OCI-LY1 (cell line): ENCODE data around the gene ITPRID1.

ENCODE experiments used
- H2AFZ ChIP-seq: fragments of 200-600 bp; sonication (generic), shearing (Covaris generic); 2 replicates; pipeline ENCODE4 v1.6.0; 2014; ENCODE audit warnings: antibody characterized with exemption, mild to moderate bottlenecking, low read length
- H3F3A ChIP-seq: fragments of 200-600 bp; sonication (generic), shearing (Covaris generic); 2 replicates; pipeline ENCODE4 v1.6.0; 2014; ENCODE audit warnings: mild to moderate bottlenecking, antibody characterized with exemption, low read length, moderate library complexity; ENCODE audit not compliant: insufficient read depth
- H3K27ac ChIP-seq: fragments of 200-600 bp; sonication (generic); 2 replicates; pipeline ENCODE4 v1.5.1; 2014; ENCODE audit warnings: low read length, mixed run types, mild to moderate bottlenecking, low read depth; ENCODE audit not compliant: poor library complexity, severe bottlenecking
- H3K27me3 ChIP-seq: fragments of 200-600 bp; sonication (generic); 2 replicates; pipeline ENCODE4 v1.6.0; 2014; ENCODE audit warnings: antibody characterized with exemption, mild to moderate bottlenecking, low read length, moderate library complexity; ENCODE audit not compliant: insufficient read depth
- H3K36me3 ChIP-seq: fragments of 200-600 bp; sonication (generic); 2 replicates; pipeline ENCODE4 v1.6.1; 2014; ENCODE audit warnings: mild to moderate bottlenecking, antibody characterized with exemption, low read length, moderate library complexity, mixed read lengths; ENCODE audit not compliant: insufficient read depth
- H3K4me1 ChIP-seq: fragments of 200-600 bp; sonication (generic); 2 replicates; pipeline ENCODE4 v1.5.1; 2014; ENCODE audit warnings: mild to moderate bottlenecking, low read length, moderate library complexity; ENCODE audit not compliant: insufficient read depth, severe bottlenecking
- H3K4me2 ChIP-seq: fragments of 200-600 bp; sonication (generic), shearing (Covaris generic); 2 replicates; pipeline ENCODE4 v1.6.1; 2014; ENCODE audit warnings: low read length
- H3K4me3 ChIP-seq: fragments of 200-600 bp; sonication (generic); 2 replicates; pipeline ENCODE4 v1.5.1; 2014; ENCODE audit warnings: low read length, low read depth, mild to moderate bottlenecking, mixed read lengths; ENCODE audit not compliant: poor library complexity, severe bottlenecking
- H3K79me2 ChIP-seq: fragments of 200-600 bp; shearing (Covaris generic); 2 replicates; pipeline ENCODE4 v1.6.1; 2016; ENCODE audit warnings: mixed run types, low read length, mixed read lengths; ENCODE audit not compliant: insufficient read depth
- H3K9ac ChIP-seq: fragments of 200-600 bp; sonication (generic), shearing (Covaris generic); 2 replicates; pipeline ENCODE4 v1.6.1; 2014; ENCODE audit warnings: mild to moderate bottlenecking, low read length, mixed read lengths
- H3K9me2 ChIP-seq: fragments of 200-600 bp; sonication (generic), shearing (Covaris generic); 2 replicates; pipeline ENCODE4 v1.6.1; 2014; ENCODE audit warnings: low read depth, mild to moderate bottlenecking, low read length, mixed read lengths
- H3K9me3 ChIP-seq: fragments of 200-600 bp; shearing (Covaris generic); 2 replicates; pipeline ENCODE4 v1.6.1; 2014; ENCODE audit warnings: low read length, mixed read lengths
- H4K20me1 ChIP-seq: fragments of 200-600 bp; sonication (generic), shearing (Covaris generic); 2 replicates; pipeline ENCODE4 v1.6.0; 2016; ENCODE audit warnings: mild to moderate bottlenecking, low read length; ENCODE audit not compliant: insufficient read depth
- EZH2 ChIP-seq: fragments of 200-600 bp; sonication (generic), shearing (Covaris generic); IDR thresholded peaks from 2 replicates; pipeline ENCODE4 v1.8.0; 2017; ENCODE audit warnings: borderline replicate concordance, mixed run types, mild to moderate bottlenecking, antibody characterized with exemption, low read length, moderate library complexity, mixed read lengths
- TF ChIP-seq, protein P1 (sequence below): fragments of 200-600 bp; sonication (generic), shearing (Covaris generic); IDR thresholded peaks from 2 replicates; pipeline ENCODE4 v1.5.1; 2017; ENCODE audit warnings: mild to moderate bottlenecking, antibody characterized with exemption, low read length, moderate library complexity, mixed read lengths

The ITPRID1 gene

GRCh38 chr7:31648288-31648687 is 134.4 kb downstream of the ITPRID1 start:
- Histone ChIP-seq H3K9ac (no peak overlapping the region), H3K4me3 (no peak overlapping the region), H3K9me2 (no peaks in the 10 kb centered on the region), H3K79me2 (no peaks in the 10 kb centered on the region), H4K20me1 (no peaks in the 10 kb centered on the region), H3K4me2 (no peak overlapping the region), H3K9me3 (no peaks in the 10 kb centered on the region), H3K27ac (no peak overlapping the region), H3K27me3 (no peaks in the 10 kb centered on the region), H3F3A (no peaks in the 10 kb centered on the region), H3K4me1 (no peaks in the 10 kb centered on the region), H2AFZ (no peak overlapping the region), H3K36me3 (no peaks in the 10 kb centered on the region)
- no peak for TF ChIP-seq EZH2
- TF ChIP-seq, protein P1, sequence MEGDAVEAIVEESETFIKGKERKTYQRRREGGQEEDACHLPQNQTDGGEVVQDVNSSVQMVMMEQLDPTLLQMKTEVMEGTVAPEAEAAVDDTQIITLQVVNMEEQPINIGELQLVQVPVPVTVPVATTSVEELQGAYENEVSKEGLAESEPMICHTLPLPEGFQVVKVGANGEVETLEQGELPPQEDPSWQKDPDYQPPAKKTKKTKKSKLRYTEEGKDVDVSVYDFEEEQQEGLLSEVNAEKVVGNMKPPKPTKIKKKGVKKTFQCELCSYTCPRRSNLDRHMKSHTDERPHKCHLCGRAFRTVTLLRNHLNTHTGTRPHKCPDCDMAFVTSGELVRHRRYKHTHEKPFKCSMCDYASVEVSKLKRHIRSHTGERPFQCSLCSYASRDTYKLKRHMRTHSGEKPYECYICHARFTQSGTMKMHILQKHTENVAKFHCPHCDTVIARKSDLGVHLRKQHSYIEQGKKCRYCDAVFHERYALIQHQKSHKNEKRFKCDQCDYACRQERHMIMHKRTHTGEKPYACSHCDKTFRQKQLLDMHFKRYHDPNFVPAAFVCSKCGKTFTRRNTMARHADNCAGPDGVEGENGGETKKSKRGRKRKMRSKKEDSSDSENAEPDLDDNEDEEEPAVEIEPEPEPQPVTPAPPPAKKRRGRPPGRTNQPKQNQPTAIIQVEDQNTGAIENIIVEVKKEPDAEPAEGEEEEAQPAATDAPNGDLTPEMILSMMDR = peak; percentile 9; the same call in 1 of the 2 replicates

DNA sequence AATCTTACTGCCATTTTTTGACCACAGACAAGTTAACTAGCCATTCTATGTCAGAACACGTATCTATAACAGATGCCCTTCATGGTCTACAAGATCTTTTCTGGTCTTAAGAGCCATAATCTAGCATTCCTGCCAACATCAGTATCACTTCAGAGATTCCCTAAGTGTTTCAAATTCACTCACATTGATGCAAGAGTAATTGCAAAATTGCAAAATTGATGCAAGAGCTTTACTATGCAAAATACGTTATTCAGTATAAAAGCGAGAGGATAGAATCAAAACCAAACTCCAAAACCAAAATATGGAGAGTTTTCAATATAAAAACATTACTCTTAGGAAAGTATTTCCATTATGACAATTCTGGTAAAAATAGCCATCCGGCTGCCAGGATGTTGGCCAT is 135.0 kb downstream of the ITPRID1 start:
- Histone ChIP-seq H3K4me2 (no peak overlapping the region), H3K9ac (no peak overlapping the region), H3K9me2 (no peaks in the 10 kb centered on the region), H3K27ac (no peak overlapping the region), H3F3A (no peaks in the 10 kb centered on the region), H3K36me3 (no peaks in the 10 kb centered on the region), H3K79me2 (no peaks in the 10 kb centered on the region), H3K4me3 (no peak overlapping the region), H3K27me3 (no peaks in the 10 kb centered on the region), H3K9me3 (no peaks in the 10 kb centered on the region), H3K4me1 (no peaks in the 10 kb centered on the region), H2AFZ (no peak overlapping the region), H4K20me1 (no peaks in the 10 kb centered on the region)
- no peak for TF ChIP-seq EZH2
- TF ChIP-seq, protein P1 = no peak

- no peak overlapping the region for H3K9ac ChIP-seq
- no peaks in the 10 kb centered on the region for H3K27me3 ChIP-seq
These were observed 137.6 kb downstream of the ITPRID1 start for GRCh38 chr7:31651234-31652062.

More at GRCh38 chr7:31651234-31652062, 137.6 kb downstream of the ITPRID1 start:
- Histone ChIP-seq H3K9me3 (no peaks in the 10 kb centered on the region), H3K27ac (no peak overlapping the region), H3K9me2 (no peaks in the 10 kb centered on the region), H3K4me1 (no peaks in the 10 kb centered on the region), H3K36me3 (no peaks in the 10 kb centered on the region), H3K4me3 (no peak overlapping the region), H4K20me1 (no peaks in the 10 kb centered on the region), H3F3A (no peaks in the 10 kb centered on the region), H2AFZ (no peak overlapping the region), H3K4me2 (no peak overlapping the region), H3K79me2 (no peaks in the 10 kb centered on the region)
- no peak for TF ChIP-seq EZH2
- TF ChIP-seq, protein P1 = no peak
